ENCODE results near the gene SIDT1.

Gene SIDT1

GRCh38 chr3:113531826-113532697 is at the start of gene SIDT1:
Gene SIDT1 (plus strand): TSS chr3:113532555. CDS start chr3:113533022, 467 bp downstream.
- DNase-seq (ENCODE audit: low read depth, low spot score), result no peak

GRCh38 chr3:113485161-113485609 is 47.2 kb upstream of the SIDT1 start:
- no peak for DNase-seq (ENCODE audit: low read depth, low spot score)

- no peak for DNase-seq (ENCODE audit: low read depth, low spot score)
Observed at GRCh38 chr3:113495035-113495434, 37.3 kb upstream of the SIDT1 start.

- DNase-seq (ENCODE audit: low read depth, low spot score), result no peak
Observed at GRCh38 chr3:113496924-113497323, 35.4 kb upstream of the SIDT1 start.

- no peak for DNase-seq (ENCODE audit: low read depth, low spot score)
Observed at GRCh38 chr3:113498221-113499005, 33.9 kb upstream of the SIDT1 start.

- no peak for DNase-seq (ENCODE audit: low read depth, low spot score)
Observed at GRCh38 chr3:113499081-113499480, 33.3 kb upstream of the SIDT1 start.

GRCh38 chr3:113501597-113501996 is 30.8 kb upstream of the SIDT1 start:
- DNase-seq (ENCODE audit: low read depth, low spot score), result no peak

- no peak for DNase-seq (ENCODE audit: low read depth, low spot score)
Observed at GRCh38 chr3:113505867-113506266, 26.5 kb upstream of the SIDT1 start.

- no peak for DNase-seq (ENCODE audit: low read depth, low spot score)
Observed at GRCh38 chr3:113507501-113508067, 24.8 kb upstream of the SIDT1 start.

GRCh38 chr3:113508966-113509365 is 23.4 kb upstream of the SIDT1 start:
- DNase-seq (ENCODE audit: low read depth, low spot score), result no peak

GRCh38 chr3:113514265-113514769 is 18.0 kb upstream of the SIDT1 start:
- no peak for DNase-seq (ENCODE audit: low read depth, low spot score)

- no peak for DNase-seq (ENCODE audit: low read depth, low spot score)
Observed at GRCh38 chr3:113516115-113516505, 16.2 kb upstream of the SIDT1 start.

- DNase-seq (ENCODE audit: low read depth, low spot score), result no peak
Observed at GRCh38 chr3:113521981-113522380, 10.4 kb upstream of the SIDT1 start.

- DNase-seq (ENCODE audit: low read depth, low spot score), result no peak
Observed at GRCh38 chr3:113523241-113523640, 9.1 kb upstream of the SIDT1 start.

- DNase-seq (ENCODE audit: low read depth, low spot score), result no peak
Observed at GRCh38 chr3:113532698-113533533, 561 bp downstream of the SIDT1 start.

- no peak for DNase-seq (ENCODE audit: low read depth, low spot score)
Observed at GRCh38 chr3:113533534-113533892, 1.2 kb downstream of the SIDT1 start.

- DNase-seq (ENCODE audit: low read depth, low spot score), result no peak
Observed at GRCh38 chr3:113534365-113534764, 2.0 kb downstream of the SIDT1 start.

- no peak for DNase-seq (ENCODE audit: low read depth, low spot score)
Observed at GRCh38 chr3:113535898-113536297, 3.5 kb downstream of the SIDT1 start.

- no peak for DNase-seq (ENCODE audit: low read depth, low spot score)
Observed at GRCh38 chr3:113536627-113537101, 4.3 kb downstream of the SIDT1 start.

- DNase-seq (ENCODE audit: low read depth, low spot score), result no peak
Observed at GRCh38 chr3:113537155-113537554, 4.8 kb downstream of the SIDT1 start.

- DNase-seq (ENCODE audit: low read depth, low spot score), result no peak
Observed at GRCh38 chr3:113541519-113541918, 9.2 kb downstream of the SIDT1 start.

Measured in activated naive CD8-positive, alpha-beta T cell treated with anti-CD3 and anti-CD28 coated beads, Interleukin-2, amount 50 U/mL, for 16 hours (primary cell).